Type B pancreatic cell (in vitro differentiated cells): Measurements from ENCODE around the gene APMAP. TPM values are rescaled to one million over a fixed set of nuclear protein-coding genes. Genes with fewer than 3 reads are reported as not detected.
"Not testable (repeated sequence)": the region's sequence is repeated elsewhere in the genome, so short reads cannot be mapped to it uniquely, and the experiment has no call there.

Experiments
- DNase-seq: peaks from one replicate; pipeline ENCODE4 v3.0.0; 2021; ENCODE audit warnings: mixed read lengths; ENCODE audit not compliant: unreplicated experiment; ENCODE audit errors: extremely low spot score
- H3K27ac Mint-ChIP-seq: 2 replicates; pipeline ENCODE4 v1.8.0; 2021; ENCODE audit warnings: mild to moderate bottlenecking, mixed read lengths
- H3K27me3 Mint-ChIP-seq: 2 replicates; pipeline ENCODE4 v1.8.0; 2021; ENCODE audit warnings: mixed read lengths
- H3K36me3 Mint-ChIP-seq: 2 replicates; pipeline ENCODE4 v1.8.0; 2021; ENCODE audit warnings: mixed read lengths
- H3K4me1 Mint-ChIP-seq: one replicate; pipeline ENCODE4 v1.8.0; 2021; ENCODE audit warnings: mixed read lengths; ENCODE audit not compliant: unreplicated experiment
- H3K4me3 Mint-ChIP-seq: 2 replicates; pipeline ENCODE4 v1.8.0; 2021; ENCODE audit warnings: mild to moderate bottlenecking, mixed read lengths
- H3K9me3 Mint-ChIP-seq: 2 replicates; pipeline ENCODE4 v1.8.0; 2021; ENCODE audit warnings: mixed read lengths
- total RNA-seq: library from RNA; stranded (reverse); gene quantifications from 2 replicates; pipeline ENCODE4 v1.2.1, GENCODE V29; 2021; ENCODE audit warnings: low replicate concordance
- TF ChIP-seq, protein P1 (sequence below): fragments of 200-600 bp; sonication (generic); conservative IDR thresholded peaks from 2 replicates; pipeline ENCODE4 v1.5.0; 2021; ENCODE audit warnings: antibody characterized with exemption, mild to moderate bottlenecking

The APMAP gene
- total RNA-seq, 1 donor from 2014 or later, result 71.6 TPM

DNA sequence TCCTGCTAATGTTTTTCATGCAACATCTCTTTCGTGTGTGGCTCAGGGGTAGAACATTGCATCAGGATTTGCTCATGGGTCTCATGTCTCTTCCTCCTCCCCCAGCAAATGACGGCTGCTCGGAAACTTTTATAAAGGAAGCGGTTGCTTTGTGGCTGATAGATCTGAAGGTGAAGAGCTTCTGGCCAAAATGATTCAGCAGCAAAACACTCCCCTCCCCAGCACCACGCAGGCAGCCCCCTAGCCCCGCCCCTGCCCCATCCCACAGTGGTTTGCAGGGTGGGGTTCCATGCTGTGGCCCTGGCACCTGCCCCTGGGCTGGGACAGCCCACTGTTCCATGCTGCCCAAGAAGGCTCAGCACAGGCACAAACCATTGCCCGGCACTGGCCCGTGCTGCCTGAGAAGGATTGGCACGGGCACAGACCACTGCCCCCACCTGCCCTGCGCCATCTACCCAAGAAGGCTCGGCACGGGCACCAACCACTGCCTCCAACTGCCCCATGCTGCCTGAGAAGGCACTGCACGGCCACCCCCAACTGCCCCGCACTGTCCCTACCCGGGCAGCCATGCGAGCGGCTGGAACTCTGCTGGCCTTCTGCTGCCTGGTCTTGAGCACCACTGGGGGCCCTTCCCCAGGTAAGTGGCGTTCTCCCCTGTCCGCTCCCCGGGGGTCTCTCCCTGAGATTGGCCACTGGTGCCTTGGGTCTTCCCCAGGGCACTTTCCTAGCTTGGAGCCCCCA is 43.4 kb downstream of the APMAP start, which contains the start of gene CST7:
CST7 (plus strand) TSS at position 331 of the 741 bp plus-strand sequence; CDS start at position 568, 237 bp downstream.
- Mint-ChIP-seq H3K27ac (no peak within 1 kb of the TSS), H3K4me3 (no peak within 1 kb of the TSS), H3K27me3 (peaks cover 4% of the 10 kb centered on the region), H3K36me3 (no peaks in the 10 kb centered on the region), H3K9me3 (peaks cover 7% of the 10 kb centered on the region), H3K4me1 (no peaks in the 10 kb centered on the region)
- TF ChIP-seq, protein P1, sequence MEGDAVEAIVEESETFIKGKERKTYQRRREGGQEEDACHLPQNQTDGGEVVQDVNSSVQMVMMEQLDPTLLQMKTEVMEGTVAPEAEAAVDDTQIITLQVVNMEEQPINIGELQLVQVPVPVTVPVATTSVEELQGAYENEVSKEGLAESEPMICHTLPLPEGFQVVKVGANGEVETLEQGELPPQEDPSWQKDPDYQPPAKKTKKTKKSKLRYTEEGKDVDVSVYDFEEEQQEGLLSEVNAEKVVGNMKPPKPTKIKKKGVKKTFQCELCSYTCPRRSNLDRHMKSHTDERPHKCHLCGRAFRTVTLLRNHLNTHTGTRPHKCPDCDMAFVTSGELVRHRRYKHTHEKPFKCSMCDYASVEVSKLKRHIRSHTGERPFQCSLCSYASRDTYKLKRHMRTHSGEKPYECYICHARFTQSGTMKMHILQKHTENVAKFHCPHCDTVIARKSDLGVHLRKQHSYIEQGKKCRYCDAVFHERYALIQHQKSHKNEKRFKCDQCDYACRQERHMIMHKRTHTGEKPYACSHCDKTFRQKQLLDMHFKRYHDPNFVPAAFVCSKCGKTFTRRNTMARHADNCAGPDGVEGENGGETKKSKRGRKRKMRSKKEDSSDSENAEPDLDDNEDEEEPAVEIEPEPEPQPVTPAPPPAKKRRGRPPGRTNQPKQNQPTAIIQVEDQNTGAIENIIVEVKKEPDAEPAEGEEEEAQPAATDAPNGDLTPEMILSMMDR, result no peak
- peak; percentile 61 for DNase-seq

DNA sequence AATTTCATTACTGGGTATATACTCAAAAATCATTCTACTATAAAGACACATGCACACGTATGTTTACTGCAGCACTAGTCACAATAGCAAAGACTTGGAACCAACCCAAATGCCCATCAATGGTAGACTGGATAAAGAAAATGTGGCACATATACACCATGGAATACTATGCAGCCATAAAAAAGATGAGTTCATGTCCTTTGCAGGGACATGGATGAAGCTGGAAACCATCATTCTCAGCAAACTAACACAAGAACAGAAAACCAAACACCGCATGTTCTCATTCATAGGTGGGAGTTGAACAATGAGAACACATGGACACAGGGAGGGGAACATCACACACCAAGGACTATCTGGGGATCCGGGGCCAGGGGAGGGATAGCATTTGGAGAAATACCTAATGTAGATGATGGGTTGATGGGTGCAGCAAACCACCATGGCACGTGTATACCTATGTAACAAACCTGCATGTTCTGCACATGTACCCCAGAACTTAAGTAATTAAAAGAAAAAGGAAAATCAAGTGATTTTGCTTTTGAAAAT is 44.1 kb downstream of the APMAP start:
- not testable (repeated sequence) for H3K4me1 Mint-ChIP-seq, H3K9me3 Mint-ChIP-seq, H3K4me3 Mint-ChIP-seq, H3K27me3 Mint-ChIP-seq, H3K27ac Mint-ChIP-seq, H3K36me3 Mint-ChIP-seq, DNase-seq

DNA sequence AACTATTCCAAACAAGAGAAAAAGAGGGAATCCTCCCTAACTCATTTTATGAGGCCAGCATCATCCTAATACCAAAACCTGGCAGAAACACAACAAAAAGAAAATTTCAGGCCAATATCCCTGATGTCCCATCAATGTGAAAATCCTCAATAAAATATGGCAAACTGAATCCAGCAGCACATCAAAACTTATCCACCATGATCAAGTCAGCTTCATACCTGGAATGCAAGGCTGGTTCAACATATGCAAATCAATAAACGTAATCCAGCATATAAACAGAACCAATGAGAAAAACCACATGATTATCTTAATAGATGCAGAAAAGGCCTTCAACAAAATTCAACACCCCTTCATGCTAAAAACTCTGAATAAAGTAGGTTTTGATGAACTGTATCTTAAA is 46.2 kb downstream of the APMAP start:
- not testable (repeated sequence) for H3K9me3 Mint-ChIP-seq, DNase-seq, H3K27me3 Mint-ChIP-seq, H3K36me3 Mint-ChIP-seq, H3K4me3 Mint-ChIP-seq, H3K27ac Mint-ChIP-seq, H3K4me1 Mint-ChIP-seq

DNA sequence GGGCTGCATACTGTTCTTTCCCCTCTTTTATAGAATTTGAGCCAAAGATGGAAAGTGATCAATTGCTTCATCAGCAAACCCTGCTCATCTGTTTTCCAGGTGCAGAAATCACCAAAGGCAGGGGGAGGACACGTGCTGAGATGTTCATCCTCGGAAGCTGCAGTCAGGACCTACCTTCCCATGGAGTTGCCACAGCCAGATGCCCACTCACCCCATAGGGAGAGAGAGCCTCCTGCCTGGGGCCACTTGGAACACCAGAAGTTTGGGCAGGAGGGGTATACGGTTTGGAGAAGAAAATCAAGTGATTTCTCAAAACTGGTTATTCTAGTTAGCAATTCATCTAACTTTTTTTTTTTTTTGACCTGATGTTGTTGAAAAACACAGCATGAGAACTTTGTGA is 48.8 kb downstream of the APMAP start:
- TF ChIP-seq, protein P1, result no peak
- no peaks in the 10 kb centered on the region for H3K36me3 Mint-ChIP-seq
- peaks cover 7% of the 10 kb centered on the region for H3K9me3 Mint-ChIP-seq

DNA sequence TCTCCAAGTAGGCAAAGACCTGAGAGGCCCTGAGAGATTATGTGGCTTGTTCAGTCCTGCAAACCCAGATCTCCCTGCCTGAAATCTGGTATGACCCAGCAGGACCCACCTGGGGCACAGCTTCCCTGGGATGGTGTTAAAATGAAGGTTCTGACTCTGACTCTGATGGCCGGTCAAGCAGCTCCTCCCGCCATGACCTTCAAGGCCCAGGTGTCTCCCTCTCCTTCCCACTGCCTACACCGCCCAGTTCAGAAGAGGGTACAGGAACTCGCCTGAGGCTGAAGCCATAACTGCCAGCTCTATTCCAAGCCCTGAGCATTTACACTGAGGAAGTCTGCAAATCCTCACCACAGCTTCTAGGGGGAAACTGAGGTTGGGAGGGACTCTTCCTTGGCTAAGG is 49.4 kb downstream of the APMAP start:
- Mint-ChIP-seq H3K4me1 (no peaks in the 10 kb centered on the region), H3K27ac (no peak overlapping the region), H3K4me3 (no peak overlapping the region), H3K27me3 (peaks cover 4% of the 10 kb centered on the region), H3K9me3 (peaks cover 7% of the 10 kb centered on the region), H3K36me3 (no peaks in the 10 kb centered on the region)
- DNase-seq, result peak; percentile 39
- TF ChIP-seq, protein P1, result no peak

More for the DNA sequence above, 48.8 kb downstream of the APMAP start:
- H3K4me1 Mint-ChIP-seq, result no peaks in the 10 kb centered on the region
- DNase-seq, result no peak
- peaks cover 4% of the 10 kb centered on the region for H3K27me3 Mint-ChIP-seq
- H3K27ac Mint-ChIP-seq, result no peak overlapping the region
- H3K4me3 Mint-ChIP-seq, result no peak overlapping the region

DNA sequence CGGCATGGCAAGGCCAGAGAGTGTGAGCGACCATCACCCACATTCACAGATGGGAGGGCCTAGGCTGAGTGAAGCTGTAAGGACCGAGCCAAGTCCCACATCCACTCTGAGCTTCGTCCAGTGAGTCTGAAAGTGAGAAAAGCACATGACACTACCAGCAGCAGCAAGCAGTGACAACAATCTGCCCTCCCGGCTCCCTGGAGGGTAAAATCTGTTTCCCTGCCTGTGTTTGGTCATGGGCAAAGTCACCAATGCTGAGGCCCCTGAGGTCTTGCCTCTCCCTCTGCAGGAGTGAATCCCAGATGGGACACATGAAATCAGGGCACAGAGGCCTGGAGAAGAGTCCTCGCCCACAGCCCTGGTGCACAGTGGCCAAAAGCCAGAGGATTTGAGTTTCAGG is 49.9 kb downstream of the APMAP start:
- Mint-ChIP-seq H3K27me3 (peaks cover under 1% of the 10 kb centered on the region), H3K36me3 (no peaks in the 10 kb centered on the region), H3K9me3 (peaks cover 7% of the 10 kb centered on the region), H3K4me1 (no peaks in the 10 kb centered on the region), H3K4me3 (no peak overlapping the region), H3K27ac (no peak overlapping the region)
- DNase-seq, result peak; percentile 61
- TF ChIP-seq, protein P1, result no peak
